GM12865 (cell line): ENCODE data around the gene KCNB1.

Experiments used
- DNase-seq: peaks from one replicate; pipeline ENCODE4 v3.0.0; 2010; ENCODE audit warnings: low read depth
- H3K4me3 ChIP-seq: 2 replicates; pipeline ENCODE4 v1.5.1; 2011; ENCODE audit warnings: mild to moderate bottlenecking, low read depth, low read length, control low read depth
- CTCF ChIP-seq: IDR thresholded peaks from 2 replicates; pipeline ENCODE4 v1.5.1; 2011; ENCODE audit warnings: low read length, control low read depth, low read depth, inconsistent platforms; ENCODE audit not compliant: insufficient read depth; ENCODE audit errors: missing control alignments

Gene KCNB1

GRCh38 chr20:49464556-49464955, 17.9 kb downstream of the KCNB1 start:
- no peak for TF ChIP-seq CTCF
- H3K4me3 ChIP-seq, result no peak overlapping the region
- no peak for DNase-seq

- TF ChIP-seq CTCF, result no peak
- no peak for DNase-seq
- H3K4me3 ChIP-seq, result no peak overlapping the region
Observed at GRCh38 chr20:49462626-49463025, 19.8 kb downstream of the KCNB1 start.

GRCh38 chr20:49461894-49462620, 20.4 kb downstream of the KCNB1 start:
- TF ChIP-seq CTCF, result no peak
- no peak for DNase-seq
- no peak overlapping the region for H3K4me3 ChIP-seq

GRCh38 chr20:49460916-49461315, 21.6 kb downstream of the KCNB1 start:
- no peak overlapping the region for H3K4me3 ChIP-seq
- TF ChIP-seq CTCF, result no peak
- DNase-seq, result no peak

- no peak overlapping the region for H3K4me3 ChIP-seq
- DNase-seq, result no peak
- TF ChIP-seq CTCF, result no peak
Observed at GRCh38 chr20:49460131-49460530, 22.3 kb downstream of the KCNB1 start.

GRCh38 chr20:49459684-49460083, 22.8 kb downstream of the KCNB1 start:
- DNase-seq, result no peak
- no peak for TF ChIP-seq CTCF
- H3K4me3 ChIP-seq, result no peak overlapping the region

GRCh38 chr20:49457444-49457843, 25.0 kb downstream of the KCNB1 start:
- no peak for TF ChIP-seq CTCF
- no peak overlapping the region for H3K4me3 ChIP-seq
- DNase-seq, result no peak
